ENCODE results near the gene AGMO. TPM values are rescaled to one million over a fixed set of nuclear protein-coding genes. Genes with fewer than 3 reads are reported as not detected.
A peak's percentile ranks its signal among the peaks of the same experiment; 100 is the strongest.

AGMO gene
- total RNA-seq, 1 experiment from 2014 or later, result not detected

DNA sequence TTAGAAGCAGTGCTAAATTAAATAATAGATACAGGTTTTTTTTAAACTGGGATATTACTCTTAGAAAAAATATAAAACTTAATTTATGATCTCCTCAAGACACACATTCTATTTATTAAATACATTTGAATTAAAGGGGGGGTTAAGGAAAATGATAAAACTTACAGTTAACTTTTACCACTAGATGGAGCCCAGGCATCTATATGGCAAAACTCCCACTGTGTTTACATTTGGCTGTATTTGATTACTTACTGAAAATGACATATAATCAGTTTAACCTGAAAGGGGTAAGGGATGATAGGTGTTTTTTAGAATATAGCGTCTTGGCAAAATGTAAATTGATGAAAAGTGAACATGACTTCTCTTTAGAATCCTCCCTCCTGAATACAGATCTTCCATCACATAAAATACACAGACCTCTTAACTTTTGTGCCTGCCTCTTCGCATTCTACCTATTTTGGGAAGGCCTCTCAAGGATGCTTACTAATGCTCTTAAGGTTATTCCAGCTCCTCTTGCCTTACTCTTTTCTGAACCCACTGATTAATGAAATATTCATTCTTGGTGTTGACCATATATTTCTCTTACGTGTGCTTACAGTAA lies 235.7 kb downstream of the AGMO start (continued):
- TF ChIP-seq ZBTB33 (IDR thresholded peaks at IDR 0.05; ENCODE audit: extremely low read depth, insufficient replicate concordance, low read length) (no peak), ELF1 (IDR thresholded peaks at IDR 0.05; ENCODE audit: borderline replicate concordance, low read depth) (no peak), SP1 (IDR thresholded peaks at IDR 0.05; ENCODE audit: low read depth) (no peak)

- CTCF ChIA-PET, result interaction anchor here (0.9 kb wide), 1 partner anchor 397 kb away, joined by 3 read pairs; no protein-coding TSS in a partner anchor
- no peak for ATAC-seq
Measured at GRCh38 chr7:15323550-15323949, 238.3 kb downstream of the AGMO start.

More at GRCh38 chr7:15323550-15323949, 238.3 kb downstream of the AGMO start:
- peak overlapping the region; percentile 56 for H2AFZ ChIP-seq (ENCODE audit: low read depth, low read length, poor library complexity, severe bottlenecking)
- no peak overlapping the region for H3K27ac ChIP-seq (ENCODE audit: low read depth, low read length)
- H3K79me2 ChIP-seq (ENCODE audit: insufficient read depth, low read length), result no peaks in the 10 kb centered on the region
- no TSS peak for BruUV-seq (replicated peaks)
- ChIA-PET RAD21 (ENCODE audit: low non-redundant PET in 1 of 2, low total read pairs in 2 of 2, uncharacterized antibody in 2 of 2, unreplicated experiment in 2 of 2) (no interaction called here), POLR2A (no interaction called here)
- no peaks in the 10 kb centered on the region for H3K36me3 ChIP-seq (ENCODE audit: control insufficient read depth in 1 of 2, insufficient read depth in 2 of 2, low read length in 2 of 2)
- no peaks in the 10 kb centered on the region for H3K4me1 ChIP-seq (ENCODE audit: control insufficient read depth in 1 of 2, insufficient read depth in 2 of 2, low read length in 2 of 2)
- no peaks in the 10 kb centered on the region for H4K20me1 ChIP-seq (ENCODE audit: insufficient read depth)
- H3K9me3 ChIP-seq (ENCODE audit: control insufficient read depth in 1 of 2, insufficient read depth in 1 of 2, low read depth in 1 of 2, low read length in 2 of 2), result no peaks in the 10 kb centered on the region
- no peaks in the 10 kb centered on the region for H3K9me2 ChIP-seq (ENCODE audit: insufficient read depth)
- no peak for DNase-seq (ENCODE audit: low read depth, low spot score)
- intact Hi-C loops (cut with micrococcal nuclease), result no loop called here
- no peak overlapping the region for H3K4me3 ChIP-seq (replicated peaks in 1 of 2; ENCODE audit: low read depth in 1 of 2, low read length in 2 of 2)
- no peak overlapping the region for H3K4me2 ChIP-seq (ENCODE audit: low read length)
- no peak overlapping the region for H3K9ac ChIP-seq (ENCODE audit: low read length)
- TF ChIP-seq, protein P1, sequence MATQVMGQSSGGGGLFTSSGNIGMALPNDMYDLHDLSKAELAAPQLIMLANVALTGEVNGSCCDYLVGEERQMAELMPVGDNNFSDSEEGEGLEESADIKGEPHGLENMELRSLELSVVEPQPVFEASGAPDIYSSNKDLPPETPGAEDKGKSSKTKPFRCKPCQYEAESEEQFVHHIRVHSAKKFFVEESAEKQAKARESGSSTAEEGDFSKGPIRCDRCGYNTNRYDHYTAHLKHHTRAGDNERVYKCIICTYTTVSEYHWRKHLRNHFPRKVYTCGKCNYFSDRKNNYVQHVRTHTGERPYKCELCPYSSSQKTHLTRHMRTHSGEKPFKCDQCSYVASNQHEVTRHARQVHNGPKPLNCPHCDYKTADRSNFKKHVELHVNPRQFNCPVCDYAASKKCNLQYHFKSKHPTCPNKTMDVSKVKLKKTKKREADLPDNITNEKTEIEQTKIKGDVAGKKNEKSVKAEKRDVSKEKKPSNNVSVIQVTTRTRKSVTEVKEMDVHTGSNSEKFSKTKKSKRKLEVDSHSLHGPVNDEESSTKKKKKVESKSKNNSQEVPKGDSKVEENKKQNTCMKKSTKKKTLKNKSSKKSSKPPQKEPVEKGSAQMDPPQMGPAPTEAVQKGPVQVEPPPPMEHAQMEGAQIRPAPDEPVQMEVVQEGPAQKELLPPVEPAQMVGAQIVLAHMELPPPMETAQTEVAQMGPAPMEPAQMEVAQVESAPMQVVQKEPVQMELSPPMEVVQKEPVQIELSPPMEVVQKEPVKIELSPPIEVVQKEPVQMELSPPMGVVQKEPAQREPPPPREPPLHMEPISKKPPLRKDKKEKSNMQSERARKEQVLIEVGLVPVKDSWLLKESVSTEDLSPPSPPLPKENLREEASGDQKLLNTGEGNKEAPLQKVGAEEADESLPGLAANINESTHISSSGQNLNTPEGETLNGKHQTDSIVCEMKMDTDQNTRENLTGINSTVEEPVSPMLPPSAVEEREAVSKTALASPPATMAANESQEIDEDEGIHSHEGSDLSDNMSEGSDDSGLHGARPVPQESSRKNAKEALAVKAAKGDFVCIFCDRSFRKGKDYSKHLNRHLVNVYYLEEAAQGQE (IDR thresholded peaks at IDR 0.05; ENCODE audit: low read depth), result no peak
- TF ChIP-seq, protein P2, sequence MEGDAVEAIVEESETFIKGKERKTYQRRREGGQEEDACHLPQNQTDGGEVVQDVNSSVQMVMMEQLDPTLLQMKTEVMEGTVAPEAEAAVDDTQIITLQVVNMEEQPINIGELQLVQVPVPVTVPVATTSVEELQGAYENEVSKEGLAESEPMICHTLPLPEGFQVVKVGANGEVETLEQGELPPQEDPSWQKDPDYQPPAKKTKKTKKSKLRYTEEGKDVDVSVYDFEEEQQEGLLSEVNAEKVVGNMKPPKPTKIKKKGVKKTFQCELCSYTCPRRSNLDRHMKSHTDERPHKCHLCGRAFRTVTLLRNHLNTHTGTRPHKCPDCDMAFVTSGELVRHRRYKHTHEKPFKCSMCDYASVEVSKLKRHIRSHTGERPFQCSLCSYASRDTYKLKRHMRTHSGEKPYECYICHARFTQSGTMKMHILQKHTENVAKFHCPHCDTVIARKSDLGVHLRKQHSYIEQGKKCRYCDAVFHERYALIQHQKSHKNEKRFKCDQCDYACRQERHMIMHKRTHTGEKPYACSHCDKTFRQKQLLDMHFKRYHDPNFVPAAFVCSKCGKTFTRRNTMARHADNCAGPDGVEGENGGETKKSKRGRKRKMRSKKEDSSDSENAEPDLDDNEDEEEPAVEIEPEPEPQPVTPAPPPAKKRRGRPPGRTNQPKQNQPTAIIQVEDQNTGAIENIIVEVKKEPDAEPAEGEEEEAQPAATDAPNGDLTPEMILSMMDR (IDR thresholded peaks at IDR 0.05 in 2 of 3, conservative IDR thresholded peaks at IDR 0.05 in 1 of 3; ENCODE audit: borderline replicate concordance in 1 of 3, insufficient read depth in 1 of 3, low read depth in 2 of 3, low read length in 2 of 3), result no peak
- TF ChIP-seq EGR1 (IDR thresholded peaks at IDR 0.05; ENCODE audit: low read depth), result no peak
- H3K27me3 ChIP-seq (ENCODE audit: insufficient read depth, low read length), result no peaks in the 10 kb centered on the region
